ENCODE results near the gene STOX2. TPM values are rescaled to one million over a fixed set of nuclear protein-coding genes. Genes with fewer than 3 reads are reported as not detected.

The STOX2 gene
- total and polyA plus RNA-seq, 2 donors (not counting 3 experiments of a cell fraction or from before 2014, with no cell fraction given): 0.03 to 0.24 TPM

GRCh38 chr4:183959319-183960045 is 54.4 kb downstream of the STOX2 start:
- no peak overlapping the region for H3K9ac ChIP-seq (replicated peaks; ENCODE audit: extremely low read depth, insufficient read depth, low read length)
- no peaks in the 10 kb centered on the region for H3K79me2 ChIP-seq (ENCODE audit: control insufficient read depth, insufficient read depth, low read length)
- no peaks in the 10 kb centered on the region for H3K4me1 ChIP-seq (ENCODE audit: control insufficient read depth, extremely low read depth, insufficient read depth, low read length)
- no peaks in the 10 kb centered on the region for H3K27me3 ChIP-seq (ENCODE audit: control insufficient read depth in 2 of 2, insufficient read depth in 2 of 2, low read length in 2 of 2)
- no peak overlapping the region for H3K4me2 ChIP-seq (ENCODE audit: insufficient read depth, low read length)
- TF ChIP-seq JUN (IDR thresholded peaks at IDR 0.05; ENCODE audit: borderline replicate concordance, insufficient read depth, insufficient read length, low read depth) (no peak), GATA2 (IDR thresholded peaks at IDR 0.05; ENCODE audit: insufficient read depth, insufficient read length, low read depth, low read length) (no peak), MAX (IDR thresholded peaks at IDR 0.05; ENCODE audit: insufficient read depth, insufficient read length) (no peak), CTCF (IDR thresholded peaks at IDR 0.05; ENCODE audit: extremely low read depth in 1 of 2, insufficient read depth in 1 of 2, low read depth in 1 of 2, low read length in 2 of 2) (no peak), MYC (IDR thresholded peaks at IDR 0.05; ENCODE audit: low read depth, low read length) (no peak), POLR2AphosphoS5 (IDR thresholded peaks at IDR 0.05; ENCODE audit: insufficient read depth, low read depth, low read length) (no peak), EZH2 (IDR thresholded peaks at IDR 0.05; ENCODE audit: borderline replicate concordance, low read depth, low read length, severe bottlenecking) (no peak), FOS (IDR thresholded peaks at IDR 0.05; ENCODE audit: borderline replicate concordance, insufficient read depth, low read length) (no peak), POLR2A (IDR thresholded peaks at IDR 0.05; ENCODE audit: low read depth, low read length) (no peak)
- no peak for FAIRE-seq
- no peak overlapping the region for H2AFZ ChIP-seq (ENCODE audit: low read depth, low read length)
- CTCF ChIA-PET: no interaction called here
- no peaks in the 10 kb centered on the region for H3K36me3 ChIP-seq (ENCODE audit: control insufficient read depth in 2 of 2, extremely low read depth in 1 of 2, insufficient read depth in 2 of 2, low read length in 2 of 2)
- no peaks in the 10 kb centered on the region for H4K20me1 ChIP-seq (replicated peaks; ENCODE audit: control insufficient read depth, extremely low read depth, insufficient read depth, low read length)
- no peak overlapping the region for H3K4me3 ChIP-seq (replicated peaks in 1 of 3; ENCODE audit: insufficient read depth in 1 of 3, low read depth in 1 of 3, low read length in 3 of 3)
- no peak for DNase-seq (ENCODE audit: low read depth, low spot score)
- H3K27ac ChIP-seq (ENCODE audit: insufficient read depth, low read depth, low read length): no peak overlapping the region
- H3K9me1 ChIP-seq (replicated peaks; ENCODE audit: control insufficient read depth, extremely low read depth, insufficient read depth, low read length): no peaks in the 10 kb centered on the region
- dilution Hi-C loops (cut with MboI; ENCODE audit: extremely low pct_ligation_motif_present, low sequenced_read_pairs) (no loop called here), intact Hi-C loops (cut with micrococcal nuclease) (no loop called here)
- no peaks in the 10 kb centered on the region for H3K9me3 ChIP-seq (replicated peaks; ENCODE audit: control insufficient read depth, insufficient read depth, low read length)
- POLR2A ChIA-PET: no interaction called here
- no TSS peak for BruUV-seq (replicated peaks)
